Measurements from ENCODE around the gene PLAA. TPM values are rescaled to one million over a fixed set of nuclear protein-coding genes. Genes with fewer than 3 reads are reported as not detected.
A peak's percentile ranks its signal among the peaks of the same experiment; 100 is the strongest.

Gene PLAA
- total RNA-seq, result 10 to 100 TPM; 26.2 to 27.4 (median 27.1) TPM

- Histone ChIP-seq H3K36me3 (no peaks in the 10 kb centered on the region), H3K9me3 (no peaks in the 10 kb centered on the region), H3K27ac (peak within 1 kb of the TSS; percentile 98 to 99), H3K27me3 (no peaks in the 10 kb centered on the region), H3K4me3 (peak within 1 kb of the TSS; percentile 89 to 99 (median 99)), H3K4me1 (peaks cover 4 to 10% of the 10 kb centered on the region in 2 donors)
- no peak for TF ChIP-seq CTCF (IDR thresholded peaks at IDR 0.05)
- TF ChIP-seq POLR2AphosphoS5 (IDR thresholded peaks at IDR 0.05), result peak; percentile 70 to 76 (median 74)
- TF ChIP-seq POLR2A (IDR thresholded peaks at IDR 0.05), result peak; percentile 8
- intact Hi-C loops (cut with DNase I; ENCODE audit: low total_unique reads), result no loop called here
- DNase-seq (ENCODE audit: low spot score in 2 of 2), result peak; percentile 81 to 82
Measured at GRCh38 chr9:26946753-26947727, at the start of gene PLAA. Gene PLAA, minus strand, starts transcription at chr9:26947242. Its CDS starts 197 bp downstream, at chr9:26947045.

DNA sequence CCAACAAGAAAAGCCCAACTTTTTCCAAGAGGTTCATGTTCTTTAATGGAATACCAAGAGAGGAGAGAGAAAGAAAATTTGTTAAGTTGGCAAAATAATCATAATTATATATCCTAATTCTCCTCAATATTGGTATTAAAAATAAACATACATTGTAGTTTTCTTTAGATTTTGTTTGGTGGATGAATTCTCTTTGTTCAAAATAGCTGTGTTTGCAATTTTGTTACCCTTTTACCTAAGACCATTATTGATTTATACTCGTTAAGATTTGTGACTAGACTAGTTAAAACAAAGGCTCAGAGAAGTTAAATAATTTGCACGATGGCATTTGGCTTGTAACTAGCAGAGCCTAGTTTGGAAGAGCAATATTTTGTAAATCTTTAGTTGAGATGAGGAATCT is 48.8 kb upstream of the PLAA start:
- TF ChIP-seq CTCF (IDR thresholded peaks at IDR 0.05) (no peak), POLR2AphosphoS5 (IDR thresholded peaks at IDR 0.05) (no peak), POLR2A (IDR thresholded peaks at IDR 0.05) (no peak)
- no peak overlapping the region for H3K27ac ChIP-seq
- H3K27me3 ChIP-seq, result no peaks in the 10 kb centered on the region
- no peaks in the 10 kb centered on the region for H3K36me3 ChIP-seq
- intact Hi-C loops (cut with DNase I; ENCODE audit: low total_unique reads), result no loop called here
- DNase-seq (ENCODE audit: low spot score in 2 of 2), result no peak
- no peaks in the 10 kb centered on the region for H3K4me1 ChIP-seq
- H3K9me3 ChIP-seq, result no peaks in the 10 kb centered on the region
- H3K4me3 ChIP-seq, result no peak overlapping the region

DNA sequence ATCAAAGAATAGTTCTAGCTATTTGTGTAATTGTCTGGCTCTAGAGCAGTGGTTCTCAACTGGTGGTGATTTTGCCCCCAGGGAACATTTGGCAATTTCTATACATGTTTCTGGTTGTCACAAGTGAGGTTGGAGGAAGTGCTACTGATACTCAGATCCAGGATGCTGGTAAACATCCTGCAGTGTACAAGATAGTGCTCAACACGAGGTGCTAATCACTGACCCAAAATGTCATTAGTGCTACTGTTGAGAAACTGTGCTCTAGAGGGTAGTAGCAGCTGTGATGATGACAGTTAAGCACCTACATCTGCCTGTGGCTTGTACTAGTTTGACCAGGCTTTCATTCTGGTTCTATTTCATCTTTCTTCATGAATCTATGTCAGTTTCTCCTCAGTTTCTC is 36.3 kb upstream of the PLAA start:
- Histone ChIP-seq H3K27me3 (no peaks in the 10 kb centered on the region), H3K4me1 (no peaks in the 10 kb centered on the region), H3K27ac (no peak overlapping the region), H3K9me3 (no peaks in the 10 kb centered on the region), H3K4me3 (no peak overlapping the region), H3K36me3 (no peaks in the 10 kb centered on the region)
- intact Hi-C loops (cut with DNase I; ENCODE audit: low total_unique reads), result no loop called here
- no peak for DNase-seq (ENCODE audit: low spot score in 2 of 2)
- TF ChIP-seq POLR2A (IDR thresholded peaks at IDR 0.05), result no peak
- TF ChIP-seq POLR2AphosphoS5 (IDR thresholded peaks at IDR 0.05), result no peak
- TF ChIP-seq CTCF (IDR thresholded peaks at IDR 0.05), result no peak

- intact Hi-C loops (cut with DNase I; ENCODE audit: low total_unique reads), result no loop called here
- H3K27ac ChIP-seq, result no peak overlapping the region
Measured at GRCh38 chr9:26975728-26976707, 29.0 kb upstream of the PLAA start.

More at GRCh38 chr9:26975728-26976707, 29.0 kb upstream of the PLAA start:
- H3K9me3 ChIP-seq, result no peaks in the 10 kb centered on the region
- DNase-seq (ENCODE audit: low spot score in 2 of 2), result no peak
- no peaks in the 10 kb centered on the region for H3K4me1 ChIP-seq
- H3K27me3 ChIP-seq, result no peaks in the 10 kb centered on the region
- TF ChIP-seq POLR2A (IDR thresholded peaks at IDR 0.05) (no peak), CTCF (IDR thresholded peaks at IDR 0.05) (no peak), POLR2AphosphoS5 (IDR thresholded peaks at IDR 0.05) (no peak)
- H3K36me3 ChIP-seq, result no peaks in the 10 kb centered on the region
- peak overlapping the region in 1 of 3 donors; percentile 21 for H3K4me3 ChIP-seq

Data from breast epithelium (tissue), 4 donors.